GM12878 (cell line): ENCODE measurements around the gene SYNRG. TPM values are rescaled to one million over a fixed set of nuclear protein-coding genes. Genes with fewer than 3 reads are reported as not detected.
A peak's percentile ranks its signal among the peaks of the same experiment; 100 is the strongest.

ENCODE experiments used
- ATAC-seq: fragments of 200-7000 bp; cut with Tn5 transposase; 3 replicates; pipeline ENCODE4 v1.9.1; 2020; ENCODE audit warnings: mild to moderate bottlenecking, moderate library complexity
- BruUV-seq: library from RNA; stranded (reverse); fragments of 400-500 nt; replicated peaks from 2 replicates; lab custom pipeline; 2021; lab: Mats Ljungman, UMichigan
- CTCF ChIA-PET: fragments of 300-600 bp; sonication (Branson Sonifier 250); formaldehyde crosslinking; extraction: SDS; loops from one replicate; lab custom pipeline; 2021; ENCODE audit warnings: inconsistent platforms; lab: Yijun Ruan, JAX
- POLR2A ChIA-PET: fragments of 350-600 bp; formaldehyde crosslinking; extraction: SDS; loops from one replicate; lab custom pipeline; 2021; ENCODE audit warnings: inconsistent platforms; lab: Charles Lee
- RAD21 ChIA-PET: fragments of 300-600 bp; sonication (Branson Sonifier 250); formaldehyde crosslinking; loops from one replicate; lab custom pipeline; 2023; ENCODE audit warnings: antibody characterized with exemption; ENCODE audit not compliant: unreplicated experiment; lab: Charles Lee
- SMC1A ChIA-PET: fragments of 300-600 bp; sonication (Branson Sonifier 250); formaldehyde crosslinking; loops from one replicate; lab custom pipeline; 2023; ENCODE audit not compliant: unreplicated experiment, uncharacterized antibody; lab: Charles Lee
- DNase-seq: peaks from one replicate; pipeline ENCODE4 v3.0.0-alpha.2; 2011; ENCODE audit warnings: low read depth, low spot score
- FAIRE-seq: peaks from 3 replicates; lab custom pipeline; 2011; peaks lifted over from hg19 to GRCh38; lab: Jason Lieb, UNC
- H2AFZ ChIP-seq: 2 replicates; pipeline ENCODE4 v1.6.0; 2011; ENCODE audit warnings: low read depth, low read length, control low read depth; ENCODE audit not compliant: control insufficient read depth
- H3K27ac ChIP-seq: 2 replicates; pipeline ENCODE4 v1.5.1; 2011; ENCODE audit warnings: control low read depth; ENCODE audit not compliant: control insufficient read depth, insufficient read depth
- H3K27me3 ChIP-seq, 2 experiments: replicated peaks in 1 of 2; 2 replicates each; pipeline versions ENCODE4 v1.6.0 to v1.6.1; 2011; ENCODE audit warnings: low read length in 1 of 2; ENCODE audit not compliant: control insufficient read depth in 2 of 2, insufficient read depth in 2 of 2
- H3K36me3 ChIP-seq, 2 experiments: 2 replicates each; pipeline ENCODE4 v1.5.1; 2011; ENCODE audit warnings: low read length in 1 of 2; ENCODE audit not compliant: control insufficient read depth in 2 of 2, insufficient read depth in 2 of 2
- H3K4me1 ChIP-seq: 2 replicates; pipeline ENCODE4 v1.6.1; 2011; ENCODE audit warnings: mild to moderate bottlenecking, low read length, moderate library complexity, mixed read lengths; ENCODE audit not compliant: control insufficient read depth, insufficient read depth
- H3K4me2 ChIP-seq: 2 replicates; pipeline ENCODE4 v1.6.0; 2011; ENCODE audit warnings: control low read depth; ENCODE audit not compliant: control insufficient read depth, insufficient read depth
- H3K4me3 ChIP-seq: fragments of 200-600 bp; sonication (generic); 2 replicates; pipeline ENCODE4 v1.5.1; 2016
- H3K79me2 ChIP-seq: 2 replicates; pipeline ENCODE4 v1.6.0; 2011; ENCODE audit warnings: low read length; ENCODE audit not compliant: control insufficient read depth, insufficient read depth
- H3K9ac ChIP-seq: 2 replicates; pipeline ENCODE4 v1.8.0; 2011; ENCODE audit warnings: low read length, control low read depth, mixed read lengths; ENCODE audit not compliant: control insufficient read depth, insufficient read depth
- H3K9me3 ChIP-seq: replicated peaks from 3 replicates; pipeline ENCODE4 v1.5.1; 2011; ENCODE audit warnings: mild to moderate bottlenecking, low read length; ENCODE audit not compliant: control insufficient read depth, insufficient read depth
- H4K20me1 ChIP-seq: 2 replicates; pipeline ENCODE4 v1.6.0; 2011; ENCODE audit not compliant: control insufficient read depth, insufficient read depth
- BMI1 ChIP-seq: fragments of 450-650 bp; IDR thresholded peaks from 2 replicates; pipeline ENCODE4 v1.6.1; 2016; ENCODE audit warnings: mild to moderate bottlenecking, moderate library complexity, borderline replicate concordance
- CBX3 ChIP-seq: fragments of 200-600 bp; sonication (generic); IDR thresholded peaks from 2 replicates; pipeline ENCODE4 v1.6.1; 2016; ENCODE audit warnings: low read depth, borderline replicate concordance
- ETV6 ChIP-seq, 2 experiments: fragments of 450-650 bp in 1 of 2; IDR thresholded peaks in 1 of 2; conservative IDR thresholded peaks in 1 of 2; 2 replicates each; pipeline ENCODE4 v1.6.1; 2014; ENCODE audit warnings: antibody characterized with exemption in 1 of 2, borderline replicate concordance in 1 of 2, low read depth in 1 of 2, mild to moderate bottlenecking in 1 of 2, moderate library complexity in 1 of 2
- HDGF ChIP-seq: fragments of 450-650 bp; IDR thresholded peaks from 2 replicates; pipeline ENCODE4 v1.6.1; 2016; ENCODE audit warnings: antibody characterized with exemption
- KLF5 ChIP-seq: fragments of 450-650 bp; IDR thresholded peaks from 2 replicates; pipeline ENCODE4 v1.6.1; 2014; ENCODE audit warnings: mild to moderate bottlenecking; ENCODE audit not compliant: partially characterized antibody
- NFXL1 ChIP-seq: fragments of 450-650 bp; IDR thresholded peaks from 2 replicates; pipeline ENCODE4 v1.6.1; 2017; ENCODE audit warnings: antibody characterized with exemption, mild to moderate bottlenecking, borderline replicate concordance
- POLR2A ChIP-seq: IDR thresholded peaks from 2 replicates; pipeline ENCODE4 v1.6.1; 2011; ENCODE audit warnings: low read depth, mild to moderate bottlenecking, low read length
- RUNX3 ChIP-seq: IDR thresholded peaks from 2 replicates; pipeline ENCODE4 v1.6.1; 2012; ENCODE audit warnings: low read length, inconsistent platforms
- SMAD1 ChIP-seq: fragments of 450-650 bp; IDR thresholded peaks from 2 replicates; pipeline ENCODE4 v1.6.1; 2018; ENCODE audit warnings: mild to moderate bottlenecking, low read depth; ENCODE audit not compliant: partially characterized antibody
- TBL1XR1 ChIP-seq: IDR thresholded peaks from 2 replicates; pipeline ENCODE4 v1.6.1; 2012; ENCODE audit warnings: low read depth, low read length, improper control_type of control experiment
- TCF3 ChIP-seq: IDR thresholded peaks from 2 replicates; pipeline ENCODE4 v1.6.1; 2012; ENCODE audit warnings: low read depth, mild to moderate bottlenecking, low read length, borderline replicate concordance; ENCODE audit not compliant: insufficient read depth
- YBX1 ChIP-seq: fragments of 450-650 bp; IDR thresholded peaks from 2 replicates; pipeline ENCODE4 v1.6.1; 2016; ENCODE audit warnings: antibody characterized with exemption
- ZBED1 ChIP-seq: IDR thresholded peaks from 2 replicates; pipeline ENCODE4 v1.6.1; 2016; ENCODE audit warnings: borderline replicate concordance
- WGBS: methylation state at CpG from one replicate; pipeline ENCODE4 v1.1.6; 2016; ENCODE audit warnings: low lambda C conversion rate; ENCODE audit not compliant: insufficient replicate concordance, insufficient coverage; ENCODE audit errors: missing lambda C conversion rate; 5-methylcytosine and 5-hydroxymethylcytosine counted together
- in situ Hi-C: fragments of 300-500 bp; cut with MboI; formaldehyde crosslinking; loops from 9 replicates; pipeline ENCODE4 v1.14.3; 2018; ENCODE audit warnings: mixed read lengths
- intact Hi-C: fragments of 100-400 bp; cut with micrococcal nuclease; formaldehyde crosslinking; loops from one replicate; pipeline ENCODE4 v1.14.2; 2022; ENCODE audit not compliant: unreplicated experiment
- polyA plus RNA-seq, 11 experiments: library from polyadenylated mRNA; depleted of rRNA in 4 of 11; unstranded in 6 of 11; stranded (reverse) in 5 of 11; fragments of >200 nt; fragmentation: Nextera tagmentation in 4 of 11; fragmentation: Illumina TruSeq in 1 of 11; extraction: Ambion mirVana in 4 of 11; extraction: Trizol in 1 of 11; gene quantifications; 1 replicate in 1 of 11; 2 replicates in 10 of 11; pipeline versions ENCODE4 v1.2.1 to v1.2.3, GENCODE V29; 2011 to 2016; ENCODE audit warnings: inconsistent platforms in 2 of 11, missing spikeins in 2 of 11, low read depth in 1 of 11
- total RNA-seq, 4 experiments: library from RNA; depleted of rRNA in 3 of 4; stranded (reverse); fragments of >200 nt in 3 of 4; fragmentation: Illumina TruSeq in 1 of 4; extraction: Trizol in 1 of 4; gene quantifications; 2 replicates each; pipeline versions ENCODE4 v1.2.1 to v1.2.3, GENCODE V29; 2013 to 2021
- TF ChIP-seq, protein P1 (sequence below): IDR thresholded peaks from 2 replicates; pipeline ENCODE4 v1.6.1; 2011; ENCODE audit warnings: borderline replicate concordance, low read depth, mild to moderate bottlenecking, moderate library complexity, mixed read lengths, low read length; ENCODE audit not compliant: insufficient read depth; ENCODE audit errors: extremely low read length
- TF ChIP-seq, protein P2 (sequence below): IDR thresholded peaks from 2 replicates; pipeline ENCODE4 v1.6.1; 2011; ENCODE audit warnings: low read depth, low read length, improper control_type of control experiment, borderline replicate concordance
- TF ChIP-seq, protein P3 (sequence below): fragments of 150-350 bp; IDR thresholded peaks from 2 replicates; pipeline ENCODE4 v1.6.1; 2016; ENCODE audit warnings: low read depth, low read length

Gene SYNRG
- total and polyA plus RNA-seq, 10 of the 15 experiments (the other 5 are each of a cell fraction or from before 2014, with no cell fraction given), result 5.2 to 40.4 (median 26.7) TPM

DNA sequence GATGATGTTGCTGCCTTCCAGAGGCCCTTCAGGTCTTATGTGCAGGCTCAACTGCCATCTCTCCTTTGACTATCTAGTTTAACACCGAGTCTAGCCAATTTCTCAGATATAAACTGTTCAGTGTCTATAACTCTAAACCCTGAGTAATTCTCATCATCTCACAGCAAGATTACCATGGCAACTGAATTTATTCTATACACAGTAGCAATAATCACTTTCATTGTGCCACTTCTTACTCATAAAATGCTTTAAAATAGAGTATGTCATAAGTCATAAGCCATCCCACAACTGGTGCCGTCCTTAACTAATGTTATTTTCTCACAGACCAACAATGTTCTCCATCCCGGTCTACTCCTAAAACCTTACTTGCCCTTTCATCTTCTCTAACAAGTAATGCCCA, 45.0 kb downstream of the SYNRG start:
- 96% methylated on average over 3 of the region's 3 CpGs for WGBS
- H3K9ac ChIP-seq, result no peak overlapping the region
- DNase-seq (no peak), FAIRE-seq (no peak), ATAC-seq (no peak)
- H3K9me3 ChIP-seq, result no peaks in the 10 kb centered on the region
- TF ChIP-seq, protein P1, sequence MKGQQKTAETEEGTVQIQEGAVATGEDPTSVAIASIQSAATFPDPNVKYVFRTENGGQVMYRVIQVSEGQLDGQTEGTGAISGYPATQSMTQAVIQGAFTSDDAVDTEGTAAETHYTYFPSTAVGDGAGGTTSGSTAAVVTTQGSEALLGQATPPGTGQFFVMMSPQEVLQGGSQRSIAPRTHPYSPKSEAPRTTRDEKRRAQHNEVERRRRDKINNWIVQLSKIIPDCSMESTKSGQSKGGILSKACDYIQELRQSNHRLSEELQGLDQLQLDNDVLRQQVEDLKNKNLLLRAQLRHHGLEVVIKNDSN, result no peak
- TF ChIP-seq SMAD1, result no peak
- no peak for TF ChIP-seq NFXL1
- TF ChIP-seq, protein P2, sequence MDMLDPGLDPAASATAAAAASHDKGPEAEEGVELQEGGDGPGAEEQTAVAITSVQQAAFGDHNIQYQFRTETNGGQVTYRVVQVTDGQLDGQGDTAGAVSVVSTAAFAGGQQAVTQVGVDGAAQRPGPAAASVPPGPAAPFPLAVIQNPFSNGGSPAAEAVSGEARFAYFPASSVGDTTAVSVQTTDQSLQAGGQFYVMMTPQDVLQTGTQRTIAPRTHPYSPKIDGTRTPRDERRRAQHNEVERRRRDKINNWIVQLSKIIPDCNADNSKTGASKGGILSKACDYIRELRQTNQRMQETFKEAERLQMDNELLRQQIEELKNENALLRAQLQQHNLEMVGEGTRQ, result no peak
- no peak for TF ChIP-seq ZBED1
- TF ChIP-seq HDGF, result no peak
- TF ChIP-seq RUNX3, result no peak
- TF ChIP-seq BMI1, result no peak
- TF ChIP-seq TBL1XR1, result no peak
- no peak for TF ChIP-seq TCF3
- TF ChIP-seq, protein P3, sequence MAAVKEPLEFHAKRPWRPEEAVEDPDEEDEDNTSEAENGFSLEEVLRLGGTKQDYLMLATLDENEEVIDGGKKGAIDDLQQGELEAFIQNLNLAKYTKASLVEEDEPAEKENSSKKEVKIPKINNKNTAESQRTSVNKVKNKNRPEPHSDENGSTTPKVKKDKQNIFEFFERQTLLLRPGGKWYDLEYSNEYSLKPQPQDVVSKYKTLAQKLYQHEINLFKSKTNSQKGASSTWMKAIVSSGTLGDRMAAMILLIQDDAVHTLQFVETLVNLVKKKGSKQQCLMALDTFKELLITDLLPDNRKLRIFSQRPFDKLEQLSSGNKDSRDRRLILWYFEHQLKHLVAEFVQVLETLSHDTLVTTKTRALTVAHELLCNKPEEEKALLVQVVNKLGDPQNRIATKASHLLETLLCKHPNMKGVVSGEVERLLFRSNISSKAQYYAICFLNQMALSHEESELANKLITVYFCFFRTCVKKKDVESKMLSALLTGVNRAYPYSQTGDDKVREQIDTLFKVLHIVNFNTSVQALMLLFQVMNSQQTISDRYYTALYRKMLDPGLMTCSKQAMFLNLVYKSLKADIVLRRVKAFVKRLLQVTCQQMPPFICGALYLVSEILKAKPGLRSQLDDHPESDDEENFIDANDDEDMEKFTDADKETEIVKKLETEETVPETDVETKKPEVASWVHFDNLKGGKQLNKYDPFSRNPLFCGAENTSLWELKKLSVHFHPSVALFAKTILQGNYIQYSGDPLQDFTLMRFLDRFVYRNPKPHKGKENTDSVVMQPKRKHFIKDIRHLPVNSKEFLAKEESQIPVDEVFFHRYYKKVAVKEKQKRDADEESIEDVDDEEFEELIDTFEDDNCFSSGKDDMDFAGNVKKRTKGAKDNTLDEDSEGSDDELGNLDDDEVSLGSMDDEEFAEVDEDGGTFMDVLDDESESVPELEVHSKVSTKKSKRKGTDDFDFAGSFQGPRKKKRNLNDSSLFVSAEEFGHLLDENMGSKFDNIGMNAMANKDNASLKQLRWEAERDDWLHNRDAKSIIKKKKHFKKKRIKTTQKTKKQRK, result no peak
- TF ChIP-seq ETV6 (conservative IDR thresholded peaks at IDR 0.05 in 1 of 2, IDR thresholded peaks at IDR 0.05 in 1 of 2; ENCODE audit: borderline replicate concordance in 1 of 2, low read depth in 1 of 2), result no peak
- TF ChIP-seq POLR2A, result no peak
- no peak for TF ChIP-seq YBX1
- TF ChIP-seq KLF5, result no peak
- no peak for TF ChIP-seq CBX3
- H3K79me2 ChIP-seq, result no peaks in the 10 kb centered on the region
- in situ Hi-C loops (loop anchor here (5.0 kb wide), 1 partner anchor 48 kb away; no protein-coding TSS in a partner anchor), intact Hi-C loops (no loop called here)
- RAD21 ChIA-PET, result no interaction called here
- peaks cover 0 to 34% of the 10 kb centered on the region in 2 experiments for H3K36me3 ChIP-seq
- no peak overlapping the region for H3K4me3 ChIP-seq
- no peaks in the 10 kb centered on the region for H3K27me3 ChIP-seq
- TSS peak; percentile 23 for BruUV-seq
- SMC1A ChIA-PET, result no interaction called here
- POLR2A ChIA-PET, result no interaction called here
- no peaks in the 10 kb centered on the region for H4K20me1 ChIP-seq
- CTCF ChIA-PET, result no interaction called here
- no peak overlapping the region for H3K4me2 ChIP-seq
- H3K4me1 ChIP-seq, result no peaks in the 10 kb centered on the region
- no peak overlapping the region for H2AFZ ChIP-seq
- H3K27ac ChIP-seq, result no peak overlapping the region
